Spleen (tissue), 11 donors: ENCODE data around the gene TMEM121B. TPM values are rescaled to one million over a fixed set of nuclear protein-coding genes. Genes with fewer than 3 reads are reported as not detected.

Experiments
- DNase-seq: peaks from one replicate; pipeline ENCODE4 v3.0.0-alpha.2; 2020
- H3K27ac ChIP-seq, 8 donors: fragments of 200-600 bp; sonication (generic) in 7 of 8; 1 replicate in 4 of 8; 2 replicates in 4 of 8; pipeline versions ENCODE4 v1.5.0 to v1.8.0; 2016 to 2021; ENCODE audit warnings: inconsistent platforms in 4 of 8, mild to moderate bottlenecking in 4 of 8, moderate library complexity in 1 of 8
- H3K27me3 ChIP-seq, 7 donors: fragments of 200-600 bp; sonication (generic) in 6 of 7; replicated peaks in 1 of 7; 1 replicate in 4 of 7; 2 replicates in 3 of 7; pipeline versions ENCODE4 v1.5.0 to v1.8.0; 2016 to 2021; ENCODE audit warnings: inconsistent platforms in 3 of 7, mild to moderate bottlenecking in 1 of 7
- H3K36me3 ChIP-seq, 6 donors: fragments of 200-600 bp; sonication (generic) in 5 of 6; 1 replicate in 4 of 6; 2 replicates in 2 of 6; pipeline versions ENCODE4 v1.5.0 to v1.8.0; 2016 to 2021; ENCODE audit warnings: inconsistent platforms in 2 of 6
- H3K4me1 ChIP-seq, 6 donors: fragments of 200-600 bp; sonication (generic) in 5 of 6; 1 replicate in 3 of 6; 2 replicates in 3 of 6; pipeline versions ENCODE4 v1.5.0 to v1.8.0; 2016 to 2021; ENCODE audit warnings: inconsistent platforms in 3 of 6
- H3K4me3 ChIP-seq, 8 donors: fragments of 200-600 bp; sonication (generic) in 7 of 8; 1 replicate in 4 of 8; 2 replicates in 4 of 8; pipeline versions ENCODE4 v1.5.0 to v1.8.0; 2016 to 2021; ENCODE audit warnings: inconsistent platforms in 4 of 8, mild to moderate bottlenecking in 4 of 8, moderate library complexity in 2 of 8
- H3K9me3 ChIP-seq, 8 donors: fragments of 200-600 bp; sonication (generic) in 7 of 8; 1 replicate in 4 of 8; 2 replicates in 4 of 8; pipeline versions ENCODE4 v1.5.0 to v1.8.0; 2016 to 2021; ENCODE audit warnings: inconsistent platforms in 4 of 8
- CTCF ChIP-seq, 11 experiments: fragments of 200-600 bp in 7 of 11; fragments of 450-650 bp in 4 of 11; sonication (generic) in 4 of 11; IDR thresholded peaks in 8 of 11; conservative IDR thresholded peaks in 3 of 11; 1 replicate in 7 of 11; 2 replicates in 4 of 11; pipeline versions ENCODE4 v1.4.0 to v1.8.0; 2016 to 2021; ENCODE audit warnings: antibody characterized with exemption in 11 of 11, inconsistent platforms in 4 of 11, mild to moderate bottlenecking in 1 of 11
- POLR2A ChIP-seq, 3 donors: fragments of 450-650 bp; IDR thresholded peaks; one replicate each; pipeline ENCODE4 v1.5.1; 2017; ENCODE audit warnings: antibody characterized with exemption in 3 of 3, mild to moderate bottlenecking in 1 of 3
- POLR2AphosphoS5 ChIP-seq, 3 donors: sonication (generic); formaldehyde crosslinking; IDR thresholded peaks; one replicate each; pipeline ENCODE4 v1.5.1; 2017; ENCODE audit warnings: antibody characterized with exemption in 3 of 3
- WGBS, 5 donors: extraction: QIAGEN DNeasy Blood & Tissue Kit in 3 of 5; methylation state at CpG; one replicate each; pipeline versions ENCODE4 v1.1.5 to v1.1.7; 2013 to 2018; 5-methylcytosine and 5-hydroxymethylcytosine counted together
- intact Hi-C: fragments of 100-400 bp; cut with DNase I; formaldehyde crosslinking; loops from one replicate; pipeline ENCODE4 v1.15.0; 2023; ENCODE audit warnings: low total_unique reads
- polyA plus RNA-seq, 3 donors: library from polyadenylated mRNA; stranded (reverse); fragments of 200-250 nt; gene quantifications; one replicate each; pipeline ENCODE4 v1.2.1, GENCODE V29; 2013
- total RNA-seq, 7 donors: library from RNA; depleted of rRNA in 3 of 7; stranded (reverse); fragments of >200 nt in 3 of 7; fragmentation: NEBNext Ultra II Directional in 4 of 7; extraction: Animal tissue kit (Norgen Biotek cat#: 25700) in 4 of 7; gene quantifications; one replicate each; pipeline versions ENCODE4 v1.1.0 to v1.2.1, GENCODE V29; 2016 to 2021
- donor health status: healthy with polysubstance abuse.
- donor health status: DM: no; HTN: no; CAD: no; lungs with moderate emphysema.
- donor health status: DM: no; HTN: no; CAD: no.
- donor health status: Bipolar disorder and iron deficiency.
- donor health status: healthy.
- donor health status: DM: no; HTN: no; CAD: no.
- donor health status: DM: yes; HTN: yes; CAD: no.

The TMEM121B gene
- total and polyA plus RNA-seq, 10 donors, result 0.03 to 3.6 (median 0.79) TPM

GRCh38 chr22:17087498-17088131 is 33.5 kb downstream of the TMEM121B start:
- H3K27ac ChIP-seq, result peak overlapping the region in 7 of 8 donors; percentile 95 to 100 (median 97)
- no peak for TF ChIP-seq CTCF (IDR thresholded peaks at IDR 0.05 in 8 of 11, conservative IDR thresholded peaks at IDR 0.05 in 3 of 11)
- peaks cover 19 to 88% (median 76%) of the 10 kb centered on the region in 6 donors for H3K4me1 ChIP-seq

DNA sequence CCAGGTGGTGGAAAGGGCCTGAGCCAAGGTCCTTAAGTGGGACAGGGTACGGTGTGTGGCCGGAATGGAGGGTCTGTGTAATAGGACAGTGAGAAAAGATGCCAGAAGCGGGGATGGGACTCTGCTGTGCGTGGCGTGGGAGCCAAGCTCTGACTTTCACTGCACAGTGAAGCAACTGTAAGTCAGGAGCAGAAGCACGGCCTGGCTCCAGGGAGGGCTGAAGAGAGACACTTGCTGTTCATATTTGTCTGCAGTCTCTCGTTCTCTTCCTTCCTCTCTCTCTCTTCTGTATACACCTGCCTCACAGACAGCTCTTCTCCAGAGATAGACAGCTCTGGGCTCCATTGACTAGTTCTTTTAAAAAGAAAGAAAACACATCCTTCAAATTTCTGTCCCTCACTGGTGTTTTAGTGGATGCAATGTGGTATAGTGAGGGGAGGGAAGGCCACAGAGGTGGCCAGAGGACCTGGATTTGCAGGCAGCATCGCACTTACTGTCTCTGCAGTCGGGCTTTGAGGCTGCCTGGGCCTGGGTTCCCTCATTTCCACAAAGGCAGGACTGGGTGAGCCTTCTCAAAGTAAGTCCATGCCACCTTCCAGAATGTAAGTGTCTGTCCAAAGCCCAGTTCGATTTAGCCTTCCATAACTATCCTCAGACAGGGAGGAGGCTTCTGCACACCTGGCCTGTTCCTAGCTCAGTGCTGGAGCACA is 34.2 kb downstream of the TMEM121B start:
- DNase-seq, result peak; percentile 81
- Histone ChIP-seq H3K36me3 (peaks cover 0 to 15% (median 0%) of the 10 kb centered on the region in 6 donors), H3K27me3 (no peaks in the 10 kb centered on the region), H3K27ac (peak overlapping the region in 7 of 8 donors; percentile 95 to 100 (median 97)), H3K4me1 (peaks cover 19 to 81% (median 71%) of the 10 kb centered on the region in 6 donors), H3K9me3 (no peaks in the 10 kb centered on the region), H3K4me3 (peak overlapping the region; percentile 74 to 98 (median 84))
- intact Hi-C loops, result no loop called here
- WGBS, 5 donors, result 57 to 72% (median 67%) methylated on average over 10 of the region's 10 CpGs
- TF ChIP-seq CTCF (IDR thresholded peaks at IDR 0.05 in 8 of 11, conservative IDR thresholded peaks at IDR 0.05 in 3 of 11) (no peak), POLR2AphosphoS5 (IDR thresholded peaks at IDR 0.05) (no peak), POLR2A (IDR thresholded peaks at IDR 0.05) (no peak)

More at GRCh38 chr22:17087498-17088131, 33.5 kb downstream of the TMEM121B start:
- peaks cover 0 to 15% (median 0%) of the 10 kb centered on the region in 6 donors for H3K36me3 ChIP-seq
- no peak for DNase-seq
- 13 to 37% (median 22%) methylated on average over 12 of the region's 12 CpGs for WGBS, 5 donors
- peak overlapping the region in 7 of 8 donors; percentile 9 to 98 (median 84) for H3K4me3 ChIP-seq
- no peaks in the 10 kb centered on the region for H3K27me3 ChIP-seq
- H3K9me3 ChIP-seq, result no peaks in the 10 kb centered on the region
- intact Hi-C loops, result no loop called here

DNA sequence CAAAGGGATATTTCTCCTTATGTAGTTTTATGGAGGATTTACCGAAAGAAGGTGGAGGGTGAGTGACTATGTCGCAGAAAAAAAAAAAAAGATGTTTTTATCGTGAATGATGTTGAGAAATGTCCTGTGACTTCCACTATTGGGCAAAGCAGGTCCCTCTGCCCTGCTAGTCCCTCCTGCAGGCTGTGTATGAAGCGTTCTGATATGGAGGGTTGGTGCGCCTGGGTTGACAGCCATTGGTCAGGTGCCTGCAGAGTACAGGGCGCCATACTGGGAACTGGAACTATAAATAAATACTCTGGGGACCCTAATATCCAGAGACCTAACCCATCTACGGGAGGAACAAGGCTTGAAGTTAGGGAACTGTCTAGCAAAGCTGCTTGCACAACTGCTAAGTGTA is 34.9 kb downstream of the TMEM121B start:
- Histone ChIP-seq H3K27ac (peak overlapping the region in 7 of 8 donors; percentile 95 to 100 (median 97)), H3K4me1 (peaks cover 19 to 75% (median 64%) of the 10 kb centered on the region in 6 donors), H3K9me3 (no peaks in the 10 kb centered on the region), H3K27me3 (no peaks in the 10 kb centered on the region), H3K36me3 (peaks cover 0 to 15% (median 0%) of the 10 kb centered on the region in 6 donors), H3K4me3 (peak overlapping the region; percentile 74 to 98 (median 84))
- intact Hi-C loops, result no loop called here
- DNase-seq, result no peak
- WGBS, 5 donors, result 53 to 68% (median 62%) methylated on average over 7 of the region's 7 CpGs
- TF ChIP-seq POLR2AphosphoS5 (IDR thresholded peaks at IDR 0.05), result no peak
- no peak for TF ChIP-seq POLR2A (IDR thresholded peaks at IDR 0.05)
- no peak for TF ChIP-seq CTCF (IDR thresholded peaks at IDR 0.05 in 8 of 11, conservative IDR thresholded peaks at IDR 0.05 in 3 of 11)
